Stimulated activated CD8-positive, alpha-beta memory T cell treated with anti-CD3 and anti-CD28 coated beads, Interleukin-15, amount 100 ng/mL, for 24 hours (primary cell): ENCODE data around the gene TRAF3IP1.
"Not testable (repeated sequence)": the region's sequence is repeated elsewhere in the genome, so short reads cannot be mapped to it uniquely, and the experiment has no call there.

Experiments
- DNase-seq: peaks from one replicate; pipeline ENCODE4 v3.0.0-alpha.2; 2020; ENCODE audit warnings: low read depth

TRAF3IP1 gene, protein sequence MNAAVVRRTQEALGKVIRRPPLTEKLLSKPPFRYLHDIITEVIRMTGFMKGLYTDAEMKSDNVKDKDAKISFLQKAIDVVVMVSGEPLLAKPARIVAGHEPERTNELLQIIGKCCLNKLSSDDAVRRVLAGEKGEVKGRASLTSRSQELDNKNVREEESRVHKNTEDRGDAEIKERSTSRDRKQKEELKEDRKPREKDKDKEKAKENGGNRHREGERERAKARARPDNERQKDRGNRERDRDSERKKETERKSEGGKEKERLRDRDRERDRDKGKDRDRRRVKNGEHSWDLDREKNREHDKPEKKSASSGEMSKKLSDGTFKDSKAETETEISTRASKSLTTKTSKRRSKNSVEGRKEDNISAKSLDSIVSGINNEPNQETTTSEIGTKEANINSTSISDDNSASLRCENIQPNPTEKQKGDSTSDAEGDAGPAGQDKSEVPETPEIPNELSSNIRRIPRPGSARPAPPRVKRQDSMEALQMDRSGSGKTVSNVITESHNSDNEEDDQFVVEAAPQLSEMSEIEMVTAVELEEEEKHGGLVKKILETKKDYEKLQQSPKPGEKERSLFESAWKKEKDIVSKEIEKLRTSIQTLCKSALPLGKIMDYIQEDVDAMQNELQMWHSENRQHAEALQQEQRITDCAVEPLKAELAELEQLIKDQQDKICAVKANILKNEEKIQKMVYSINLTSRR

DNA sequence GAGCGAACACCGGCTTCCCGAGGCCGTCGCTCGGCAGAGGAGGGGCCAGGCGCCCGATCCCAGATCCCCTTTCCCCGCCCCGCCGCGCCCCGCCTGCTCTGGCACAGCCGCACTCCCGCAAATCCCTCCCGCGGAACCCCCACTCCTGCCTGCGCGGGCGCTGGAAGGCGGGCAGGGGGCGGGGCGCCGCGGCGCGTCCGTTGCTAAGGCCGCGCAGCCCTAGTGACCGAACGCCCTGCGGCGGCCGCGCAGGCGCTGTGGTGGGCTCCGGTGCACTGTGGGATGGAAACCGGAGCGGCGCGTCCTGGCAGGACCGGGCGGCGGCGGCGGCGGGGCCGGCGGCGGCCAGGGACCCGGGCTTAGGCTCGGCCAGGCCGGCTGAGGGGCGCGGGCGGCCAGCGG lies at the start of gene TRAF3IP1:
TSS of gene TRAF3IP1 (plus strand) at position 273 of the 402 bp plus-strand sequence. CDS start 145 bp downstream, outside the sequence.
- peak; percentile 76 for DNase-seq

DNA sequence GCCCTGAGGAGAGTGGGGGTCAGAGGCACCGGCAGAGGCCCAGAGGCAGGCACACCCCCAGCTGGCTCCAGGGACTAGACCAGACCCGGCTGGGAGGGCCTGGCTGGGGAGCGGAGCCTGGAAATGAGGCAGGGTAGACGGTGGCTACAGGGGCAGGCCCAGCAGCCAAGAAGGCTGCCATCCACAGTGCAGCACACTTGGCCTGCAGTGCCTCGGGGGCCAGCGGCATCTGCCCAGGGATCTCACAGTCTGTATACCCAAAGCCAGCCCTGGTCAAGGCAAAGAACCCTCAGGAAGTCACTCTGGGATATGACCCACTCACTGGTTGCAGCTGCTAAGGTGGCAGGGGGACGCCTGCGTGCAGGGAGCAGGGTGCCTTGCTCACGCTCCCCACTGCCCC lies 49.7 kb upstream of the TRAF3IP1 start:
- no peak for DNase-seq

DNA sequence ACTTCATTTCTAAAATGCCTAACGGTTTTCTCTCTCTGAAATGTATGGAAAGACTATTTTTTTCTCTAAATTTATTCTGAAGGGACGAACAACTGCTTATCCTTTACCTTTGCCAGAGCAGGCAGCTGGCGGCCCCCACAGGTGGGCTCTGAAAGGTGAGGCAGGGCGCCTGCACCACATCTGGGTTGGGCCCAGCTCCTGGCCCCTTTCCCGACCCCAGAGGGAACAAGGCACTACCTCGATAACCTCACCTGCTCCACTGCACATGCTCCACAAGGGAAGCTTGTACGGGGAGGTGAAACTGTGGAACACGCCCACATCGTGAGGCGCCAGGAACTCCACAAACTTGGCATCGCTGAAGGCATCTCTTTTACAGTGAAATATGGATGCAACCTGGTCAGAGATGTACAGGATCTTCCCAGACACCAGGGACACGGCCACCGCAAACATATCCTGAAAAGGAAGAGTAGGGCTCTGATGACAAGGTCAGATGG lies 49.2 kb upstream of the TRAF3IP1 start:
- no peak for DNase-seq

DNA sequence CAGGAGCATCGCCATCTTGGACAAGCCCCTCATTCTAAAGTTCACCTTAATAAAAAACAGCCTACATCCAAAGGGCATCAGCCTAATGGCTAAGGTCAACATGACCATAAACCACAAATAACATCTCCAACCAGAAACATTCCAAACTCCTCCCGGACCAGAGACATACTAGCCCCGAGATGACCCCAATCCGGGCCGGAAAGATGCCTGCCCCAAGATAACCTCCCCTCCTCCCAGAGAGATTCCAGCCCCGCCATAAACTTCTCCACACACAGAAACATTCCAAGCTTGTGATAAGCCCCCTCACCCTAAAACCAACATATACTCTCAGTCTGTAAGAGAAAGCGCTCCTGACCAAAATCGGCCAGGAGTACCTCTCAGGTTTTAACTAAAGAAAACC lies 48.6 kb upstream of the TRAF3IP1 start:
- not testable (repeated sequence) for DNase-seq

DNA sequence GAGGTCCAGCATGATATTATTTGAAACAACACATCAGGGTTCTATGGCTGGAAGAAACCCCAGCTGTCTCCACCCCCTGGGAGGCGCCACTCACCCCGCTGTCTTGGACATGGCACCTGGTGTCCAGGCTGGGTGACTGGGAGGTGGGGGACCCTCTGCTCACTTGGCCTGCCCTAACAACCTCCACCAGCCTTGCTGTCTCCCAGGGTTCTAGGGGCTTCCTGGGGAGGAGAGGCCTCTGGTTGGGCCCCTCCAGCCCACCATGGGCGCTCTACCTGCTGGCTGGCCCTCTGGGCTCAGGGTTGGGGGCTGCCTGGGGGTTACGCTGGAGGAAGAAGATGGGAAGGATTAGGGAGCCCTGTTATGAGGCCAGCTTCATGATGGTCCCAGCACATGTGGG lies 48.2 kb upstream of the TRAF3IP1 start:
- DNase-seq, result no peak

DNA sequence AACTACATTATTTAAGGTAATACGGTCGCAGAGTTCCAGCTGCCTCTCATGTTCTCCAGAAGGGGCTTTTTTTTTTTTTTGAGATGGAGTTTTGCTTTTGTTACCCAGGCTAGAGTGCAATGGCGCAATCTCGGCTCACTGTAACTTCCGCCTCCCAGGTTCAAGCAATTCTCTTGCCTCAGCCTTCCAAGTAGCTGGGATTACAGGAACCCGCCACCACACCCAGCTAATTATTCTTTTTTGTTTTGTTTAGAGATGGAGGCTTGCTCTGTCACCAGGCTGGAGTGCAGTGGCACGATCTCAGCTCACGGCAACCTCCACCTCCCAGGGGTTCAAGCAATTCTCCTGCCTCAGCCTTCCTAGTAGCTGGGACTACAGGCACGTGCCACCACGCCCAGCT lies 46.9 kb upstream of the TRAF3IP1 start:
- DNase-seq, result not testable (repeated sequence)

DNA sequence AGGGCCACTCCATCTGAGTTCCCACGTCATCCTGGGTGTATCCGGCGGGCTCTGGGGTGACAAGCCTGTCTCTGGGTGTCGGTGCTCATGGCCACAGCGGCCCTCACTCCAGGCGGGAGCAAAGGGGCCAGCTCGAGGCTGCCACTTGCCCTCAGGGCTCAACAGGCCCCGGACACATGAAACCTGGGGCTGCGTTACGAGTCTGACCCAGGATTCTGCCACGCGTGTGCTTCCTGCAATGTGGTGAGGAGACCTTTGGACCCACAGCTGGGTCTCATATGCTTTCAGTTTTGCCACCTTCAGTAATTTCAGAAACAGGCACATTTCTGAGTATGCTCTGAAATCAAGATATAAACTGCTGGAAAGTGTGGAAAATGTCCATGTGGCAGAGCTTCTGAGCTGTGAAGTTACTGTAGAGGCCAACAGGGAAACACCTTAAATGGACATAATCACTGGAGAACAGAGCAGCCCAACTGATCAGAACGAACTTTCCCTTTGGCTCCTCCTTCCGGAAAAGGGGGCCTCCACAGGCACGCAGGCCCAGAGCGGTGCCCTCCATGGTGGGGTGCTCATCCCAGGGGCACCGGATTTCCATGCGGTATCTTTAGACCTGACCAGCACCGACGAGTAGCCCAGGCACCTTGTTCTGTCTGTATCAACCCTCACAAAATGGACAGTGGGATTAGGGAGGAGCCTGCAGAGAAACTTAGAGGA lies 46.0 kb upstream of the TRAF3IP1 start:
- no peak for DNase-seq

DNA sequence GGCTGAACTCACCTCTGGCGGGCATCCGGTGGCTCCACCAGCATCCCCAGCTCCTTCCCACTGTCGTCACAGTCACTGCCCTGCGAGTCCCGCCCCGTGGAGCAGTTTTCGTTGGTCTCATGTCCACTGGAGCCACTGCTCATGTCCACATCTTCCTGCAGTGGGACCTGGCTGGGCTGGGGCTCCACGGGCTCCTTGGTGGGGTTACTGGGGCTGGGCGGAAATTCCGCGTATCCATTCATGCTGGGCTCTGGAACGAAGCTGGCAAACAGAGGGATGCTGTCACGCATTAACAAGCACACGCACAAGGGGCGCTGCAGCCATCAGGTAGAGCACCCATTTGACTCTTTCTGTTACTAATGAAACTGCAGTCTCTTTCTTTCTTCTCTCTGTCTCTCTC lies 42.6 kb upstream of the TRAF3IP1 start:
- DNase-seq, result no peak

DNA sequence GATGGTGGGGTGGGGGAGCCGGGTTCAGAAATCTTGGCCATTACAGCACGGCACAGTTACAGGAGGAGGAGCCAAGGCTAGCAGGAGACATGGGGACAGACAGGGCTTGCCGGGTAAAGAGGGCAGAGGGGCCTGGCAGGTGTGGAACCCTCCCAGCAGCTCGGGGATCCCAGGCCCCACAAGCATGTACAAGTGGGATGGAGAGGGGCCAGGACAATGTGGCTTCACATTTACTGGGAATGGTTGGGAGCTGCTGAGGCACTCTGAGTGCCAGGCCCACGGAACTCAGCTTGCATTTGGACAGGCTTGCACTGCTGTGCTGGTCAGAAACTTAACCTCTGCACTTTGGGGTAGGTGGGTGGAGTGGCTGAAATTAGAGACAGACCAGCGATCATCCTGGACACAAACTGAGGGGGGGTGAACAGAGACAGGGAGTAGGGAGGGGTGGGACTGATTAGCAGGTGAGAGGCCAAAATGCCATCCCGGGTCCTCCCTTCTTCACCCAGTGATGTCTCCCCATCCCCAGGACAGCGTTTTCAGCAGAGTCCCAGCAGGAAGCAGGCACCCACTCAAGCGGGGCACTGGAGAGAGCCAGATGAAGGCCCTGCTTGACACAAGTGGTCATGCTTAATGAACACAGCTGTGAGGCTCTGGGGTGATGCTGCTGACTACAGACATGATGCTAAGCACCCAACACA lies 41.5 kb upstream of the TRAF3IP1 start:
- DNase-seq, result no peak

DNA sequence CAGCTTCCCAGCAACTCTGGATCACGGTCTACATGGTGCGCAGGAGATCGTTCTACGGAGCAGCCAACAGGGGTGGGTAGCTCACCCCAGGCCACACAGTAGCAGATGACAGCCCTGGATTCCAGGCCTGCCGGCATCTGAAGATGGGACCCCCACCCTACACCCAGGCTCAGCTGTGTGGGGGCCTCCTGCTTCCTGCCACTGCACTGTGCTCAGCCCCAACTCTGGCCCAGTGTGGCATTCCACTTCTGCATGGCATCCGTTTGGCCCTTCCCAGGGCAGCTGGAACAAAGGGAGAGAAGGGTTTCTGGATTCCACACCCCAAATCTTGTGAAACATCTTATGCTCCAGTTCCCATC lies 41.0 kb upstream of the TRAF3IP1 start:
- DNase-seq, result no peak

DNA sequence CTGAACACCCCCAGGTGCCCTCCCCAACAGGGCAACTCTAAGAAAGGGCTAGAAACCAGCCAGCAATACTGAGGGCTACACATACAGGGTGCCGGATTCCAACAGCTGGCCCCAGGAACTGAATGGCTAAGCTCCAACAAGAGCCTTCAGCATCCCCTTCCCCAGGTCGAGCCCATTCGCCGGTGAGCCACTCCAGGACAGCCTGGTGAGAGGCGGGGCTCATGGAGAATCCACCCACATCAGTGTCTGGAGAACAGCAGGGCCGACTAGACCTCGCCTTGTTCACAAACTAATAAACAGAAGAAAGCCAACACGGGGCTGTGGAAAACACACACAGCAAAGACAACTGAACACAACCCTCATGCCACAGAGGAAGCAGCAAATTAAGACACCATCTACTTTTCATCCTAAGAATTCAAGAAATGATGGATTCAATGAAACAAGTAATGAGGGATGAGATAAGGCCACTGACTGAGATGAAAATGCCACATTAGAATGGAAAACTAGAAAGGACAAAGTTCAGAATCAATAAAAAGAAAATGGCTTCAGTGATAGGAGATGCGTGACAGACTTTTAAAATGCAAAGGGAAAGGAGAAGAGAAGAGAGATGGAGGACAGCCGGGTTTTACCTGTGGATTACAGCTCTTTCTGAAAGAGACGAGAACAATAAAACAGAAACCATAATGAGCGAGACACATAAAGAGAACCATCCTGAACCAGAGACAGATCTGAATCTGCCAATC lies 40.1 kb upstream of the TRAF3IP1 start:
- no peak for DNase-seq

DNA sequence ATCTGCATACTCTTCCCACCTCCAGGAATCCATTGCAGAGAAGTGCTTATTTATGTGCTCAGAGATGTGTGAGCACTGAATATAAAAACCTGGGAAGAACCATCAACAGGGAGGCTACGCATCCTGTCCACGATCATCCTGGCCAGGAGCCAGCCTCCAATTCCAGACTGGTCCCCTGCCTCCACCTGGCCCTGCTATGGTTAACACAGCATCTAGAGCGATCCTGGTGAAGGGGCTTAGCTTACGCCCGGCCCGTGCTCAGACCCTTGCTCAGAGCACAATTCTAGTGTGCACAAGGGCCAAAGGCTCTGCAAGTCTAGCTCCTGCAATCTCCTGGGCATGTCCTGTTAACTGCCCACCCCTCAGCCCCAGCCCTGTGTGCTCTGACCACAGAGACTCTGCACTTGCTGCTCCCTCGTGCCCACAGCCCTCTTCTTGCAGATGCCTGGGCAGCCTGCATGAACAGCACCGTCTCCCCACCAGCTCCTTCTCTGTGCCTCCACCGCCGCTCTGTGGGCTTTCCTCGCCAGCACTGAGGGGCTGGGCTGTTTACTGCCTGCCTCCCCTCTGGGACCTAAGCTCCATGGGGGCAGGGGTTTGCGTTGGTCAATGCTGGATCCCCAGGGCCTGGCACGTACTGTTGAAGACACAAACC lies 38.4 kb upstream of the TRAF3IP1 start:
- no peak for DNase-seq

DNA sequence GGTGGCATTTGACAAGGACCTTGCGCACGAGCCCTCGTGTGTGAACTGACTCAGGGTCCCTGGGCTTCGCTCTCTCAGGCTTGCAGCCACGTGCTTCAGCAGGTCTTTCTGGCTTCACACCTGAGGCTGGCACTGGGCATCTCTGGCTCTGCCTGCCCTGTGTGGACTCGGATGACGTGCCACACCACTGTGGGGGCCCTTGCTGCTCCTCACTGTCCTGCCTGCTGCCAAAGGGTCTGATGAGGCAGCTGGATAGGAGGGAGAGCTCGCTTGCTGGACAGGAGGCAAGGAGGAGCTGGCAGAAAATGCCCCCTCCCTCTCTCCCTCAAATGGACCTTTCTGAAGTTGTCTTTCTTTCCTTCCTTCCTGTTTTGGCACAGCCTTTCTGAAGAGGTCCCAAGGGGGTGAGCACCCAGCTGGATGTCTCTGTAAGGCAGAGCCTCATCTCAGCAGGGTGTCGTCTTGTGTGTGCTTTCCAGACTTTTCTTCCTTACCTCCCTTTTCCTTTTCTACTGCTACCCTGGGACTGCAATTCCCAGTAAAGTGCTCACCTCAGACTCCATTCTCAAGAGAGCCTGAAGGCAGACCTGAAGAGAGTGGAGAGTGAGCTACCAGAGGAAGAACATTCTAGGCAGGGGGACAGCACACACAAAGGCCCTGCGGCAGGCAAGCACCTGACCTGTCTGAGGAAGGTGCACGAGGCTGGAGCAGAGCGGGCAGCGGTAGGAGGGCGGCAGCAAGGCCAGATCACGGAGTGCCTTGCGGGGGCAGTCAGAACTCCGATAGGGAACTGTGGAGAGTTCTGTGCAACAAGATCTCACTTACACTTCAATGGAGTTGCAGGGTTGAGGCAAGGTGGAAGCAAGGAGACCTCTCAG lies 37.2 kb upstream of the TRAF3IP1 start:
- DNase-seq, result no peak

DNA sequence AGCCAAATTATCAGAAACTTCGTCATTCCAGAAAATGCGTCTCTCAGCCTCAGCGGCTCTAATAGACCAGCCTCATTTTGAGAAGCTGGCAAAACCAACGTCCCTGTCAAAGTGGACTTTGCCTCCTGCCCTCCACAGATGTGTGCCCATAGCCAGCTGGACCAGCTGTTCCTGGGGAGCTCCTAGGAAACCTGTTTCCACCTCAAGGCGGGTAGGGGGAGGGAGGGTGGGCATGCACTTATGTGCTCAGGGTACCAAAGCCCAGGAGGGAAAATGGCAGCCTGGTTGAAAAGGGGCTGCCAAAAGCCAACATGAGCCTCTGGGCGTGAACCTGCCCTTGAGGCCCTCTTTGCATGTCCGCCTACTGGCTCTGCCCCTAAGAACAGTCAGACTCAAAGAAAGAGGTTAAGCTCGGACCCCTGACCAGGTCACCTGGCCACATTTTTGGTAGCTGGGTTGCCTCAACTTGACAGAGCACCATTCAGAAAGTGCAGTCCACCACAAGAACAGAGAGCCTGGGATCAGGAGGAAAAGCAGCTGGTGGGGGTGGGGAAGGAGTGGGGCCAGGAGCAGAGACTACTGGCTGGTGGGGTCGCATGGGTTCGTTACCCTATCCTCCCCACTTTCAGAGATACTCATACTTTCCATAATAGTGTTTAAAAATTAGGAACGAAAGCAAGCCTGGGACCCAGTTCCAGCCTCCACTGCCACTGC lies 35.4 kb upstream of the TRAF3IP1 start:
- no peak for DNase-seq

DNA sequence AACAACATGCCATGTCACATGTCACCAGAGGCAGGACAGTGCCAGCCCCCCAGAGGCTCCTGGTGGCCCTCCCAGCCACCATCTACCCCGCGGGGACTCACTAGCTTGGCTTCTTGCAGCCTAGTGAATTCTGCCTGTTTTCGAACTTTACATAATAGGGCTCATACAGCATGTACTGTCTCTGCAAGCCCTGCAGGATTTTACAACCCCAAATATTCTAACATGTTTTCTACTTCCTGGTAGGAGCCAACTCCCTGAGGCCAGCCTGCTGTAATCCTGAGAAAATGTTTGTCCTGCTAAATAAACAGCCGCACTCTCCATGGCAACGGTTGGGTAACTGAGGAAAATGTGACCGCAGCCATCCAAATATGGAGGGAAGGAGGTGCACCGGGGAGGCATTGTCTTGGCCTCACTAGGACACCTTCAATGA lies 34.6 kb upstream of the TRAF3IP1 start:
- DNase-seq, result no peak

DNA sequence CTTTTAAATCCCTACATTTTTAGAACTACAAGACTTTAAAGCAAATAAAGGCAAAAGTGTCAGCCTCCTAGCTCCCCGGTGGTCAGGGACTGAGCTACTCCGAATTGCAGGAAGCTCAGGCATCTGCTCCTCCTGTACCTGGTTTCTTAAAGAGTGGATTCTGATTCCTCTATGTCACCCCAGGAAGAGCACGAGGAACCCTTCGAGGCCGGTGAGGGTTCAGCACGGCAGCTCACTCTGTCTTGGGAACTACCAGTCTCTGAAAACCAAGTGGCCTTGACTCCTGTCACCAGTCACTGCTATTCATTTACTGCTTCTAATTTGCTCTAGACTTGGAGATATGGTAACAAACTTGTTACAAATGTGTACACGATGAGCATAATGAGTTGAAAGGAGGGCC lies 34.2 kb upstream of the TRAF3IP1 start:
- DNase-seq, result no peak

DNA sequence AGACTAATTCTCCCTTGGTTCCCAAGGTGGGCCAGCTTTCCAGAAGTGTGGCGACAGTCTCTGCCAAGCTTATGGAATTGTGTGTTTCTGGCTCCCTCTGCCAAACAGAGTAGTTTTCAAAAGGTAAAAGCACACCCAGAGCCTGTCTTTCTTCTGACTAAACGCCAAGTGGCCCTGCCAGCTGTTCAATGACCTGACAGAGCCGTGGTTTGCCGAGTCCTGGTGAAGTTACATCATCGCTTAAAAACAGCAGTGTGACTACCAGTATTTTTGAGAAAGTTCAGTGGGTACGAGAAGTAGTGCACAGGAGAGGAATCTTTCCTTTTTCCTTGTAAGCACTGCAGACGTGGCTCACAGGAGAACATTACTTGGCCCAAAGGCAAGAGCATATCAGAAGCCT lies 33.8 kb upstream of the TRAF3IP1 start:
- no peak for DNase-seq

DNA sequence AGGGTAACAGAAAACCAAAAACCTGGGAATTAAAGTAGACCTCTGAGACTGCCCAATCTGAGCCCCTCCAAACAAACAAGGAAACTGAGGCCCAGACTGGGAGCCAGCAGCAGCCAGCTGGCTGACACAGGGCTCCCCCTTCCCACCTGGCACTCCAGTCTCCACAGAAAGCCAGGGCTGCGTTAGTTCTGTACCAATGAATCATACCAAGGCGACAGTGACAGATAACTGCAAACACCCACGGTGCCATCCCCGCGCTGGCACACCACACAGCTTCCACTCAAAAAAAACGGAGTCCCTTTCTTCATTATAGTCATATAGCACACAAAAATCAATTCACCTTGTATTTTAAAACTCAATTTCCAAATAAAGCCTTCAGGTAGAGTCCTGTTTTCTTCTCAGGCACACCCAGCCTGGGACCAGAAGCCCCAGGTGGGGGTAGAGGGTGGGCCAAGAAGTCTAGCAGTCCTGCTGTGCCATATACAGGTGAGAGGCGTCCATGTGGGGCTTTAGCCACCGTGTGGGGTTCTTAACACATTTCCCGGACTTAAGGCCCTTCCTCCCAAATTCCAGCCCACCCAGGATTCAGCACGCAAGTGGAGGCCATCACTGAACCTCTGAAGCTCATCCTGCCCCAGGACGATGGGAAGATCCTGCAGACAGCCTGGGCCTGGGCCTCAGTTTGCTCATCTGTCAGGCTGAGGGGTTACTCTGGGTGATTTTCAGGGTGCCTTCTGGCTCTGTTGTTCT lies 33.2 kb upstream of the TRAF3IP1 start:
- no peak for DNase-seq
